Kasumi-1 (cell line): ENCODE results near the gene TMEM221.
A peak's percentile ranks its signal among the peaks of the same experiment; 100 is the strongest.

Experiments used
- DNase-seq, 2 experiments: peaks; one replicate each; lab custom pipeline; 2025; lab: John Stamatoyannopoulos, UW

Gene TMEM221

DNA sequence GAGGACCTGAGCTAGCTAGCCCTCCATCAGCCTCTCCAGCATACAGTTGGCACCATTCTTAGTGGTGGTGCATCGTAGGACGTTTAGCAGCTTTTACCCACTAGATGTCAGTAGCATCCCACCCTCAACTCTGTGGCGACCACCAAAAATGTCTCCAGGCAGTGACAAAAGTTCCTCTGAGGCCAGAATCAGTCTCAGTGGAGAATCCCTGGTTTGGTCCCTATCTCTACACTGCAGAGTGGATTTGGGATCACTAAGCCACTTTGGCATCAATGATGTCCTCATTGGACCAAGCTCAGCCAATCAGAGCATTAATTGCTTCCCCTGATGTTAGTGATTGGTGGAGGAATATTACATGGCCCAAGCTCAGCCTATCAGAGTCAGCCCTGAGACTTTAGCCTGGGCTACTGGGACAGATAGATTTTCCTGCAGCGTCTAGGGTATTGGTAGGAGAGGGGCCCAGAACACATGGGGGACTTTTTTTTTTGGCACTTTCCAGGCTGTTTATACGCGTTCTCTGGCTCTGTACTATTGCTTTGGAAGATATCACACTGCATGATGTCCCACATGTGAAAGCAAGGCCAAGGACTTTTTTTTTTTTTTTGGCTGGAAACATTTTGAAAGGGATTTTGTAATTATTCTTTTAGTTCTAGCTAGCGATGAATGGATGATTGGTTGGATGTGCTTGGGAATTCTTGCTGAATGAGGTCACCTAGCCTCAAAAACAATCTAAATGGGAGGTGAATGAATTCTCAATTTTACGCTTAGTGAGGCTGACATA, 7.0 kb downstream of the TMEM221 start:
- DNase-seq: peak; percentile 73 to 79

DNA sequence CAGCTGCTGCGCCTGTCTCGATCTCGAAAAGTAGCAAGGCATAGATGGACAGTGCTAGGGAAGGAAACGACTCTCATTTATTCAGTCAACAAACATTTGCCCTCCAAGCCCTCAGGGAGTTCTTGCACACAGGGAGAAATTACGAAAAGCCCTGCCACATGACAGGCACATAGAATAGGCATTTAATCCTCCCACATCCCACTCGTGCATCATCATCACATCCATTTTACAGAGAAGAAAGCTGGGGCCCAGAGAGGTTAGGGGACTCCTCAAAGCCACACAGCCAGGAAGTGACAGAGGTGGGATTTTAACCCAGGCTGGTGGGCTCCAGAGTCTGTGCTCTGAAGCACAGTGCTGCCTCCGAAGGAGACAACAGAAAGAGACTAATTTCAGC, 11.6 kb downstream of the TMEM221 start:
- no peak for DNase-seq

- no peak for DNase-seq
Measured at GRCh38 chr19:17436094-17436873, 12.2 kb downstream of the TMEM221 start.

DNA sequence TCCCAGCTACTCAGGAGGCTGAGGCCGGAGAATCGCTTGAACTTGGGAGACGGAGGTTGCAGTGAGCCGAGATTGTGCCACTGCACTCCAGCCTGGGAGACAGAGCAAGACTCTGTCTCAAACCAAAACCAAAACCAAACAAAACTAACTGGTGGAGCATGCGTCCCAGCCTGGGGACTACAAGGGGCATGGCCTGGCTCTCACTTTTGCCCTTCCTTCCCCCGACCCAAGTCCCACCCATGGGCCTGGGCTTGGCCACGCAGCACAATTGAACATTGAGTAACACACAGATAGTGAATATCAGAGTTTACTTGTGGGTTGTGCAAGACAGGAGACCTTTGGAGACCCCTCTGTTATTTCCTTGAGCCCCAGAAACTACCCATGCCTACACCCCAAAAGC, 13.2 kb downstream of the TMEM221 start:
- DNase-seq: no peak

GRCh38 chr19:17431417-17431816, 17.1 kb downstream of the TMEM221 start:
- no peak for DNase-seq

GRCh38 chr19:17429641-17430113, 18.8 kb downstream of the TMEM221 start:
- no peak for DNase-seq

DNA sequence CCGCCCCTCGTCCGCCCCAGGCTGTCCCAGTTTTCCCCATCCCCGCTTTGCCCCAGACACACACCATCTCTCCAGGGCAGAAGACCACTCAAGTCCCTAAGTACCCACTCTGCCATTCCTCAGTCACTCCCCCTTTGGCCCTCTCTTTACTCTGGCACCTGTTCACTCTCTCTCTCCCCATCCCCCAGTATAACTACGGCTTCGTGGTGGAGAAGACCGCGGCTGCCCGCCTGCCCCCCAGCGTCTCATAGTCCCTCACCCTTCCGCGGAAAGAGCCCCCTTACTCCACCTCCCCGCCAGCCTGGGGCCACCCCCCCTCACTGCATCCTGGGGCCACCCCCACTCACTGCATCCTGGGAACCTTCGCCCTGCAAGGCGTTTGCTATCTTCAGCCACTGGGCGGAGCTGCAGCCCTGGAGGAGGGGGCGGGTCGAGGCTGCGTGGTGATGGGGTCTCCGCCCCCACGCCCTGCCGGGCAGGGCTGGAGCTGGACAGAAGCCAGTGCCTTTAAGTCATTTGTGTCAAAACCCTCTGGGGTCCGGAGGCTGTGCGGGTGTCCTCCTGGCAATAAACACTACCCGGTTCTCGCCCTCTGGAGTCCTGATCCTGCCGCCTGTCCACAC, 23.6 kb downstream of the TMEM221 start:
- peak; percentile 62 to 64 for DNase-seq

DNA sequence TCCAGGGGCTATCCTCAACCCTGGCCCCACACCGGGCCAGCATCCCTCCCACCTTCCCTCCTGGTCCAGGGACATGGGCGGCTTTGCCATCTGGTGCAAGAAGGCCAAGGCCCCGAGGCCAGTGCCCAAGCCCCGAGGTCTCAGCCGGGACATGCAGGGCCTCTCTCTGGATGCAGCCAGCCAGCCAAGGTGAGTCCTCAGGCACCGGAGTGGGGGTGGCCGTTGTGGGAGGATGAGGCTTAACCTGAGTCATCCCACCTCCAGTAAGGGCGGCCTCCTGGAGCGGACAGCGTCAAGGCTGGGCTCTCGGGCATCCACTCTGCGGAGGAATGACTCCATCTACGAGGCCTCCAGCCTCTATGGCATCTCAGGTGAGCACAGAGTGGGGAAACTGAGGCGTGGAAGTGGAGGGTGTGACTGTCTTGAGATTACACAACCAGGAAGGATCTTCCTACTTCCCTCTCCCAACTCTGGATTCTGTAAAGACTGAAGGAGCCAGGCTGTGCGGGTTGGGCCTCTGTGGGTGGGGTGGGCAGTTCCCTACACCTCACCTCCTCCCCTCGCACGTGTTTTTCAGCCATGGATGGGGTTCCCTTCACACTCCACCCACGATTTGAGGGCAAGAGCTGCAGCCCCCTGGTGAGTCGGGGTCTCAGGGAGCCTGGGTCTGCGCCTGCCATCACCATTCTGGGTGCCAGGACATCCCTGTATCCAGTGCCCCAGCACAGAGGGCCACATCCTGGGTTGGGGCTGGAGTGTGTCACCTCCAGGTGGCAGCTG, 24.8 kb downstream of the TMEM221 start:
- no peak for DNase-seq

- no peak for DNase-seq
Measured at GRCh38 chr19:17421942-17422341, 26.5 kb downstream of the TMEM221 start.

- DNase-seq: peak in 1 of 2 experiments; percentile 13
Measured at GRCh38 chr19:17420475-17420924, 28.0 kb downstream of the TMEM221 start.

- peak; percentile 98 for DNase-seq
Measured at GRCh38 chr19:17419621-17420474, 28.6 kb downstream of the TMEM221 start, which contains the start of gene MVB12A. Gene MVB12A (plus strand): TSS chr19:17420047. CDS start chr19:17420136, 89 bp downstream.

DNA sequence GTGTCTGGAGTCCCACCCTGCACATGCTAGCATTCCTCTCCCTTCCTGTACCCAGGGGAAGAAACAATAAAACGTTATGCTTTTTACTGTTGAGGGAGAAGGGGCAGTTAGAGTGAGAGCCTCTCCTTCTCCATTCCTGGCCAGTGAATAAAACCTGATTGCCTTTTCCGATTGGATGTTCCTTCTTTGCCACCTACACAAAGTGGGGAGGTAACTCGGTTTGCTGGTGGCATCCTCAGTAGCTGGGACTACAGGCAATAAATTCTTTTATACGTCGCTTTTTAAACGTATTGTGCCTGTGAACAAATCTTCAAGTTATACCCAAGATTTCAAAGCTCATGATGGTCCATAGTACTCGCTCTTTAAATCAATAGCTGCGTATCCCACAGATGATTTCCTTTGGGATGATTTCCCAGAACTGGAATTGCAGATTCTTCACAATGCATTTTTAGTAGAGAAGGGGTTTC, 29.3 kb downstream of the TMEM221 start:
- no peak for DNase-seq

- DNase-seq: no peak
Measured at GRCh38 chr19:17418710-17419109, 29.8 kb downstream of the TMEM221 start.

DNA sequence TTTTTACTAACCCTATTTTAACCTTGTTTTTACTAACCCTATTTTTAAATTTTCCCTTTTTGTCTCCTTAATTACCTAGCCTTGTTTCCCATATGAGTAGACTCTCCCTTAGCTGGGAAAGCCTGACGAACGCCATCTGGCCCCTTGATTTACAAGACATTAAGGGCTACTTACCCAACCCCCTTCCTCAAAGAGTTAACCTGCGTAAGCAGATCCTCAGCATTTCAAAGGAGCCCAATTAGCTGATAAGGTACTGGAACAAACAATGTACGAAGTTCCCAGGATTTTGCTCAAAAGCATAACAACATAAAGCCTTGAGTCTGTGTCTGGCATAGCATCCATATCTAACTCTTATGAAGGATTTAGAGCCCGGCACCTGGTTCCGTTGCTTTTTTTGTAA, 33.3 kb downstream of the TMEM221 start:
- no peak for DNase-seq

- DNase-seq: no peak
Measured at GRCh38 chr19:17414097-17414496, 34.4 kb downstream of the TMEM221 start.

DNA sequence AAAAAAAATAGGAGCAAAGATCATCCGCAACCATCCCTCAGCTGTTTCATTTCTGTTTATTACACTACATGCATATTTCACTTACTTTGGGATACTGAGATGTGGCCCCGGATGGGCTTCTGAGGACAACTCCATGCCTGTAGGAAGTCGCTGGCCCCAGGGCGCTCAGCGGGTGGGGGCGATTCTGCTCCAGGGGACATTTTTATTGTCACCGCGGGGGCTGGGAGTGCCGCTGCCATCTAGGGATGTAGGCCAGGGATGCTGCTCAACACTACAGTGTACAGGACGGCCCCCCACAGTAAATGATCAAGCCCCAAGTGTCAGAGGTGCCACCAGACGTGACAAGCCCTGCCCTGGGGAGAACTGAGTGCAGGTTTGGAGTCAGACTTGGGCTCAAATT, 36.7 kb downstream of the TMEM221 start:
- DNase-seq: no peak

DNA sequence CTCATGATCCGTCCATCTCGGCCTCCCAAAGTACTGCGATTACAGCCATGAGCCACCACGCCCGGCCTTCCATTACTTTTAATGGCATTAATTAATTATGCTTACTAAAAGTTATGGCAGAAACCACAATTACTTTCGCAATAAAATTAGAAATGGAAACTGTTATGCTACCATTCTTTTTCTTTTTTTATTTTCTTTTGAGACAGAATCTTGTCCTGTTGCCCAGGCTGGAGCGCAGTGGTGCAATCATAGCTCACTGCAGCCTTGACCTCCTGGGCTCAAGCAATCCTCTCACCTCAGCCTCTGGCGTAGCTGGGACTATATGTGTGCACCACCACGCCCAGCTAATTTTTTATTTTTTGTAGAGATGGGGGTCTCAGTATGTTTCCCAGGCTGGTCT, 38.5 kb downstream of the TMEM221 start:
- no peak for DNase-seq

- no peak for DNase-seq
Measured at GRCh38 chr19:17406887-17407196, 41.6 kb downstream of the TMEM221 start.

- DNase-seq: no peak
Measured at GRCh38 chr19:17406046-17406886, 42.2 kb downstream of the TMEM221 start.
